ENCODE measurements around the gene TPH2. TPM values are rescaled to one million over a fixed set of nuclear protein-coding genes. Genes with fewer than 3 reads are reported as not detected.

The TPH2 gene
- total RNA-seq, 1 experiment from 2014 or later = 0.66 TPM

DNA sequence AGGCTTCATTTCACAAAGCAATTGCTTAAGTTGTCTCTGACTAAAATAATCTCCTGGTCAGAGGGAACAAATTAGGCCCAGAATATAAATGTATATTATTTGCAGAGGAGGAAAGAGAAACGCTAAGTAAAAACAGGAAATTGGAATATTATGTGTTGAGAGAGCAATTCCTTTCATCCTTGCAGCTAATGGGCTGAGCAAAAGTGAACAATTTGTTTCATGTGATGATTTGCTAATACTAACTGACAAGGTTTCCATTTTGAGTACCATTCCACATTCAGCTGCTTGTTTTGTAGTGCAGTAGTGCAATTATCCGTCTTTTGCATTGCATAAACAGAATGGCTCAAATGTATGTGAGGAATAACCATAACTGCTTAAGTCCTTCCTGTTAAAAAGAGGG is 103.2 kb downstream of the TPH2 start:
- no peak overlapping the region for H2AFZ ChIP-seq (ENCODE audit: low read length)
- no peaks in the 10 kb centered on the region for H3K79me2 ChIP-seq (ENCODE audit: insufficient read depth, low read length)
- no peak overlapping the region for H3K14ac ChIP-seq (ENCODE audit: insufficient read depth, low read length)
- Mint-ChIP-seq H3K4me3 (no peak overlapping the region), H3K4me1 (peaks cover 2 to 14% of the 10 kb centered on the region in 2 experiments; a peak in 2 of 4 replicates), H3K36me3 (ENCODE audit: insufficient read depth in 1 of 3, low read depth in 3 of 3) (peaks cover 4 to 14% (median 6%) of the 10 kb centered on the region in 3 experiments; a peak in 4 of 7 replicates), H3K9me3 (peaks cover 11 to 13% of the 10 kb centered on the region in 2 experiments), H3K27ac (no peak overlapping the region), H3K27me3 (ENCODE audit: low read depth) (no peaks in the 10 kb centered on the region)
- no peak overlapping the region for H3K56ac ChIP-seq (ENCODE audit: insufficient read length, low read depth, low read length)
- no peak overlapping the region for H3K9ac ChIP-seq (ENCODE audit: extremely low read depth, insufficient read length, low read length)
- no peaks in the 10 kb centered on the region; the same call in 1 of the 2 replicates for H3K4me1 ChIP-seq (ENCODE audit: insufficient read depth, low read length)
- no peaks in the 10 kb centered on the region for H3K23me2 ChIP-seq (ENCODE audit: insufficient read length, low read depth, low read length, poor library complexity, severe bottlenecking)
- no peak overlapping the region for H4K8ac ChIP-seq (replicated peaks; ENCODE audit: insufficient read length, low read depth, low read length)
- no peaks in the 10 kb centered on the region for H4K20me1 ChIP-seq (ENCODE audit: control insufficient read depth, insufficient read depth, insufficient read length)
- H3K4me2 ChIP-seq (ENCODE audit: insufficient read depth, insufficient read length, low read length) = no peak overlapping the region
- no peak overlapping the region for H3T11ph ChIP-seq (ENCODE audit: low read length)
- TF ChIP-seq, protein P1, sequence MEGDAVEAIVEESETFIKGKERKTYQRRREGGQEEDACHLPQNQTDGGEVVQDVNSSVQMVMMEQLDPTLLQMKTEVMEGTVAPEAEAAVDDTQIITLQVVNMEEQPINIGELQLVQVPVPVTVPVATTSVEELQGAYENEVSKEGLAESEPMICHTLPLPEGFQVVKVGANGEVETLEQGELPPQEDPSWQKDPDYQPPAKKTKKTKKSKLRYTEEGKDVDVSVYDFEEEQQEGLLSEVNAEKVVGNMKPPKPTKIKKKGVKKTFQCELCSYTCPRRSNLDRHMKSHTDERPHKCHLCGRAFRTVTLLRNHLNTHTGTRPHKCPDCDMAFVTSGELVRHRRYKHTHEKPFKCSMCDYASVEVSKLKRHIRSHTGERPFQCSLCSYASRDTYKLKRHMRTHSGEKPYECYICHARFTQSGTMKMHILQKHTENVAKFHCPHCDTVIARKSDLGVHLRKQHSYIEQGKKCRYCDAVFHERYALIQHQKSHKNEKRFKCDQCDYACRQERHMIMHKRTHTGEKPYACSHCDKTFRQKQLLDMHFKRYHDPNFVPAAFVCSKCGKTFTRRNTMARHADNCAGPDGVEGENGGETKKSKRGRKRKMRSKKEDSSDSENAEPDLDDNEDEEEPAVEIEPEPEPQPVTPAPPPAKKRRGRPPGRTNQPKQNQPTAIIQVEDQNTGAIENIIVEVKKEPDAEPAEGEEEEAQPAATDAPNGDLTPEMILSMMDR (conservative IDR thresholded peaks at IDR 0.05) = no peak
- H2BK120ac ChIP-seq (ENCODE audit: low read depth, low read length, poor library complexity, severe bottlenecking) = no peak overlapping the region
- H2BK5ac ChIP-seq (ENCODE audit: insufficient read length, low read length) = no peak overlapping the region
- no peak overlapping the region for H3K23ac ChIP-seq (ENCODE audit: insufficient read length, low read depth, low read length)
- H2BK15ac ChIP-seq (ENCODE audit: low read depth, low read length) = no peak overlapping the region
- H2BK12ac ChIP-seq (ENCODE audit: insufficient read length, low read depth, low read length) = no peak overlapping the region
- H2AK5ac ChIP-seq (ENCODE audit: insufficient read length, low read length) = no peak overlapping the region
- H3K9me3 ChIP-seq (ENCODE audit: control insufficient read depth, low read depth, low read length) = no peaks in the 10 kb centered on the region
- H3K18ac ChIP-seq (ENCODE audit: insufficient read length, low read depth, low read length) = no peak overlapping the region
- no peak overlapping the region for H4K5ac ChIP-seq (ENCODE audit: insufficient read length, low read depth, low read length)
- H2BK20ac ChIP-seq (ENCODE audit: low read depth, low read length, poor library complexity, severe bottlenecking) = no peak overlapping the region
- H3K27me3 ChIP-seq (ENCODE audit: insufficient read depth, low read length) = no peaks in the 10 kb centered on the region
- no peaks in the 10 kb centered on the region for H3K79me1 ChIP-seq (ENCODE audit: insufficient read depth, low read depth, low read length, poor library complexity, severe bottlenecking)
- H4K91ac ChIP-seq (ENCODE audit: insufficient read length, low read depth, low read length) = no peak overlapping the region
- no peak for DNase-seq
- no peak overlapping the region for H3K4ac ChIP-seq (ENCODE audit: low read depth, low read length)
- WGBS (ENCODE audit: extremely low coverage, insufficient read length, low lambda C conversion rate) = no CpG with 5 or more reads among the region's 2 CpGs
- no peak overlapping the region for H3K27ac ChIP-seq (ENCODE audit: insufficient read length, low read depth, low read length)

Data from H9 (cell line).